ENCODE data around the gene MKKS. TPM values are rescaled to one million over a fixed set of nuclear protein-coding genes. Genes with fewer than 3 reads are reported as not detected.

Gene MKKS
- total and polyA plus RNA-seq, 2 of the 13 experiments (the other 11 are each of a cell fraction or from before 2014, with no cell fraction given), result 26.7 to 34.5 TPM

GRCh38 chr20:10433623-10434466 is at the start of gene MKKS (continued):
- peak; percentile 75; the same call in 1 of the 2 replicates for TF ChIP-seq KDM5A (IDR thresholded peaks at IDR 0.05; ENCODE audit: borderline replicate concordance, low read length)
- TF ChIP-seq DRAP1 (CRISPR knock-in tag; IDR thresholded peaks at IDR 0.05), result no peak
- TF ChIP-seq ZFP90 (CRISPR knock-in tag; IDR thresholded peaks at IDR 0.05; ENCODE audit: borderline replicate concordance), result peak; percentile 92
- peak; percentile 96 for TF ChIP-seq NR2C2 (CRISPR knock-in tag; IDR thresholded peaks at IDR 0.05; ENCODE audit: borderline replicate concordance)
- 0 out of 2 replicates have a peak, but pooled peaks have one; percentile 23 for TF ChIP-seq SP140L (CRISPR knock-in tag; IDR thresholded peaks at IDR 0.05; ENCODE audit: borderline replicate concordance)
- peak; percentile 89; the same call in 1 of the 2 replicates for TF ChIP-seq ZBTB43 (CRISPR knock-in tag; conservative IDR thresholded peaks at IDR 0.05)
- peak; percentile 45; the same call in 1 of the 2 replicates for TF ChIP-seq PRMT3 (CRISPR knock-in tag; IDR thresholded peaks at IDR 0.05; ENCODE audit: borderline replicate concordance, low read depth)
- TF ChIP-seq DPF2 (CRISPR knock-in tag; IDR thresholded peaks at IDR 0.05; ENCODE audit: borderline replicate concordance, low read depth), result no peak
- peak; percentile 89 for TF ChIP-seq ATF7-NPFF (CRISPR knock-in tag; IDR thresholded peaks at IDR 0.05; ENCODE audit: low read depth)
- peak; percentile 95 for TF ChIP-seq POGZ (CRISPR knock-in tag; IDR thresholded peaks at IDR 0.05)
- peak; percentile 87 for TF ChIP-seq SNAI1 (CRISPR knock-in tag; IDR thresholded peaks at IDR 0.05; ENCODE audit: borderline replicate concordance)
- no peak for TF ChIP-seq ZNF609 (CRISPR knock-in tag; IDR thresholded peaks at IDR 0.05; ENCODE audit: borderline replicate concordance)
- TF ChIP-seq SSRP1 (CRISPR knock-in tag; IDR thresholded peaks at IDR 0.05), result peak; percentile 19; the same call in 1 of the 2 replicates
- TF ChIP-seq ZNF784 (CRISPR knock-in tag; IDR thresholded peaks at IDR 0.05; ENCODE audit: borderline replicate concordance), result peak; percentile 94; the same call in 1 of the 2 replicates
- peak; percentile 77 for TF ChIP-seq RFXAP (CRISPR knock-in tag; IDR thresholded peaks at IDR 0.05; ENCODE audit: borderline replicate concordance)
- TF ChIP-seq ISL2 (CRISPR knock-in tag; IDR thresholded peaks at IDR 0.05), result peak; percentile 78
- 0 out of 2 replicates have a peak, but pooled peaks have one; percentile 54 for TF ChIP-seq ZNF280D (CRISPR knock-in tag; IDR thresholded peaks at IDR 0.05)

All from HepG2 (cell line).